ENCODE measurements around the gene ZNF24. TPM values are rescaled to one million over a fixed set of nuclear protein-coding genes. Genes with fewer than 3 reads are reported as not detected.

ZNF24 gene
- total and polyA plus RNA-seq, 2 of the 4 experiments (the other 2 are of a cell fraction), result 7.6 to 20.8 TPM

- WGBS, 2 experiments (ENCODE audit: extremely low coverage in 2 of 2, insufficient read length in 1 of 2), result 0% methylated on average over 7 of the region's 41 CpGs; no CpG with 5 or more reads in 1 of the 2 experiments
- intact Hi-C loops (cut with micrococcal nuclease), result loop anchor here (5.0 kb wide), 1 partner anchor 48 kb away; the partner anchor contains the start of gene ZNF397
- peak within 1 kb of the TSS; percentile 85 for H3K9ac ChIP-seq (ENCODE audit: low read depth, low read length)
- dilution Hi-C loops (cut with HindIII; ENCODE audit: low sequenced_read_pairs, unreplicated experiment), result no loop called here
- peaks cover 2% of the 10 kb centered on the region; the same call in 1 of the 2 replicates for H3K9me1 ChIP-seq (ENCODE audit: insufficient read depth, low read length)
- peak; percentile 94 for DNase-seq
- H3K4me1 ChIP-seq (ENCODE audit: control insufficient read depth, insufficient read depth, low read length), result peaks cover 2% of the 10 kb centered on the region; the same call in 1 of the 2 replicates
- H2BK120ac ChIP-seq (ENCODE audit: low read depth, low read length), result peak within 1 kb of the TSS; percentile 53
- peak within 1 kb of the TSS; percentile 91 for H2AFZ ChIP-seq (replicated peaks; ENCODE audit: low read length, poor library complexity)
- H2AK9ac ChIP-seq (replicated peaks; ENCODE audit: low read depth, low read length, poor library complexity), result peak within 1 kb of the TSS; percentile 80
- H2BK5ac ChIP-seq (ENCODE audit: low read depth, low read length, poor library complexity, severe bottlenecking), result peak within 1 kb of the TSS; percentile 80
- in situ Hi-C loops (cut with MboI; ENCODE audit: low sequenced_read_pairs), result loop anchor here (5.0 kb wide), 1 partner anchor 48 kb away; the partner anchor contains the start of gene ZNF397
- POLR2A ChIA-PET (ENCODE audit: unreplicated experiment), result interaction anchor here (0.6 kb wide), 1 partner anchor 344 kb away, joined by 7 read pairs; no protein-coding TSS in a partner anchor
- peak within 1 kb of the TSS; percentile 74 for H4K91ac ChIP-seq (ENCODE audit: insufficient read depth, low read depth, low read length)
- peak within 1 kb of the TSS; percentile 64 for H3K56ac ChIP-seq (ENCODE audit: extremely low read depth, insufficient read depth, low read length)
- peak within 1 kb of the TSS; percentile 79 for H3K18ac ChIP-seq (ENCODE audit: low read depth, low read length)
- peak within 1 kb of the TSS; percentile 74 for H3K27ac ChIP-seq (ENCODE audit: insufficient read depth, low read length)
- H3K4me3 ChIP-seq (ENCODE audit: insufficient read depth, low read depth, low read length), result peak within 1 kb of the TSS; percentile 63
- BruUV-seq (replicated peaks), result no TSS peak
- H2BK15ac ChIP-seq (ENCODE audit: low read depth, low read length), result peak within 1 kb of the TSS; percentile 3; the same call in 1 of the 3 replicates
- peaks cover 30 to 53% of the 10 kb centered on the region in 2 experiments for H3K79me1 ChIP-seq (ENCODE audit: low read depth in 1 of 2, low read length in 2 of 2)
- H4K5ac ChIP-seq (ENCODE audit: low read depth, low read length), result peak within 1 kb of the TSS; percentile 76
- peak within 1 kb of the TSS; percentile 81 for H3K4ac ChIP-seq (ENCODE audit: low read depth, low read length)
- H4K8ac ChIP-seq (ENCODE audit: low read depth in 2 of 2, low read length in 2 of 2), result peak within 1 kb of the TSS; percentile 68 to 94
- H3K14ac ChIP-seq (replicated peaks; ENCODE audit: low read depth, low read length), result peak within 1 kb of the TSS; percentile 97
- CTCF ChIA-PET, result no interaction called here
- H3K27me3 ChIP-seq (ENCODE audit: control insufficient read depth, insufficient read depth, low read length), result no peaks in the 10 kb centered on the region
- H3K36me3 ChIP-seq (ENCODE audit: control insufficient read depth, insufficient read depth, low read length), result peaks cover 2% of the 10 kb centered on the region; the same call in 1 of the 2 replicates
- no peaks in the 10 kb centered on the region for H4K20me1 ChIP-seq (ENCODE audit: insufficient read depth, low read length)
- peak within 1 kb of the TSS; percentile 81 for H3K4me2 ChIP-seq (ENCODE audit: low read depth, low read length)
- H3K9me3 ChIP-seq (ENCODE audit: control insufficient read depth, insufficient read depth, low read length), result peaks cover 1% of the 10 kb centered on the region; the same call in 1 of the 2 replicates
- peak within 1 kb of the TSS; percentile 81 for H3K23ac ChIP-seq (ENCODE audit: low read depth, low read length)
- H2AK5ac ChIP-seq (ENCODE audit: low read depth, low read length), result peak within 1 kb of the TSS; percentile 57
- ATAC-seq (ENCODE audit: low read depth), result peak; percentile 98
- TF ChIP-seq MXI1 (IDR thresholded peaks at IDR 0.05; ENCODE audit: borderline replicate concordance, low read depth, low read length) (no peak), RAD21 (IDR thresholded peaks at IDR 0.05; ENCODE audit: low read length) (no peak; the same call in 1 of the 2 replicates), MAZ (IDR thresholded peaks at IDR 0.05; ENCODE audit: borderline replicate concordance, low read depth, low read length) (peak; percentile 27; the same call in 1 of the 2 replicates), NFE2L2 (IDR thresholded peaks at IDR 0.05; ENCODE audit: low read depth, low read length) (no peak; the same call in 1 of the 2 replicates), POLR2A (IDR thresholded peaks at IDR 0.05; ENCODE audit: low read depth, low read length) (peak; percentile 86), USF2 (IDR thresholded peaks at IDR 0.05; ENCODE audit: low read depth, low read length) (peak; percentile 23; the same call in 1 of the 2 replicates), SMC3 (IDR thresholded peaks at IDR 0.05; ENCODE audit: low read depth, low read length) (no peak), BHLHE40 (IDR thresholded peaks at IDR 0.05; ENCODE audit: low read depth, low read length) (peak; percentile 54; the same call in 1 of the 2 replicates)
- no peak within 1 kb of the TSS for H2BK20ac ChIP-seq (ENCODE audit: low read depth, low read length)
Observed at GRCh38 chr18:35290094-35290735, 54.0 kb downstream of the ZNF24 start, which contains the start of gene ZSCAN30. Gene ZSCAN30 (minus strand): TSS chr18:35290229. CDS start chr18:35264352, 25,877 bp downstream.
